Left lung (tissue), 10 donors: Measurements from ENCODE around the gene BMP2K. TPM values are rescaled to one million over a fixed set of nuclear protein-coding genes. Genes with fewer than 3 reads are reported as not detected.
"Not testable (repeated sequence)": the region's sequence is repeated elsewhere in the genome, so short reads cannot be mapped to it uniquely, and the experiment has no call there.

ENCODE experiments used
- ATAC-seq: fragments of 200-7000 bp; cut with Tn5 transposase; one replicate; pipeline ENCODE4 v1.9.1; 2020; ENCODE audit warnings: moderate library complexity
- DNase-seq, 4 donors: peaks; one replicate each; pipeline ENCODE4 v3.0.0-alpha.2; 2013 to 2020
- H3K27ac ChIP-seq, 2 donors: fragments of 200-600 bp; sonication (generic) in 1 of 2; one replicate each; pipeline versions ENCODE4 v1.5.0 to v1.8.0; 2020 to 2021
- H3K27me3 ChIP-seq, 2 donors: fragments of 200-600 bp; sonication (generic) in 1 of 2; one replicate each; pipeline versions ENCODE4 v1.5.0 to v1.8.0; 2020 to 2021
- H3K36me3 ChIP-seq, 2 donors: fragments of 200-600 bp; sonication (generic) in 1 of 2; one replicate each; pipeline versions ENCODE4 v1.5.0 to v1.8.0; 2020 to 2021
- H3K4me1 ChIP-seq, 2 donors: fragments of 200-600 bp; one replicate each; pipeline ENCODE4 v1.8.0; 2021
- H3K4me3 ChIP-seq, 2 donors: fragments of 200-600 bp; sonication (generic) in 1 of 2; one replicate each; pipeline versions ENCODE4 v1.5.0 to v1.8.0; 2020 to 2021; ENCODE audit warnings: mild to moderate bottlenecking in 1 of 2
- H3K9me3 ChIP-seq, 2 donors: fragments of 200-600 bp; sonication (generic) in 1 of 2; one replicate each; pipeline versions ENCODE4 v1.5.0 to v1.8.0; 2020 to 2021
- intact Hi-C, 2 donors: fragments of 100-400 bp; cut with DNase I; formaldehyde crosslinking; loops; one replicate each; pipeline versions ENCODE4 v1.11.2 to v1.14.2; 2022
- polyA plus RNA-seq, 6 donors: library from polyadenylated mRNA; unstranded; fragments of 120-200 nt; gene quantifications; one replicate each; pipeline ENCODE4 v1.2.1, GENCODE V29; 2013; ENCODE audit not compliant: insufficient read length in 6 of 6
- total RNA-seq, 2 donors: library from RNA; stranded (reverse); fragmentation: NEBNext Ultra II Directional; extraction: Animal tissue kit (Norgen Biotek cat#: 25700); gene quantifications; one replicate each; pipeline ENCODE4 v1.2.1, GENCODE V29; 2021
- TF ChIP-seq, protein P1 (sequence below), 2 donors: fragments of 200-600 bp; sonication (generic) in 1 of 2; IDR thresholded peaks; one replicate each; pipeline versions ENCODE4 v1.5.0 to v1.8.0; 2021; ENCODE audit warnings: antibody characterized with exemption in 2 of 2
- donor health status: DM: no; HTN: yes; CAD: no.
- donor health status: DM: no; HTN: no; CAD: no.

BMP2K gene
- total and polyA plus RNA-seq, 8 donors = 23.2 to 67.0 (median 27.1) TPM

DNA sequence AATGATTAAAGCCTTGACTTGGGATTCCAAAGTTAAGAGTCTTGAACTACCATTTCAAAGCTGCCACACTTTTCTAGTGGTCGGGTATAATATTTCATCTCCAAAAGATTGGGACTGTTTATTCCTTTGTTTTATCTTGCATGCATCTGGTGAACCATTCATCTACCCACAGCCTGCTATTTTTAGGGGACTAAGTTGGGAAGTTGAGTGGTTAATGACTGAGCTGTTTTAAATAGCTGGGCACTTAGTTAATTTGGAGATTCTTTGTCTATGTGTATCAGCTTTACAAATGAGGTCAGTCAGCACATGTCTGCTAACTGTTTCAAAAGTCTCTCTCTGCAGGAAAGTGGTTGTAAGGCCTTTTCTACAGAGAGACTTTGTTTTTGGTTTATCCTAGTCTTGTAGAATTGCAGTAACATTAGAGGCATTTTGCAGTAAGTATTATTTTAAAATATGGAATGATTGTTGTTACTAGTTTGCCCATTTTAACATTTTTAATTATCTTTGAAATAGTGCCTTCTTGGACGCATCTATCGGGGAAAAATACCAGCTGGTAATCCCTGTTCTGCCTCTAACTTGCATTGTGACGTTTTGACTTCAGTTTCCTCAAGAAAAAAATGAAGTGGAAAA lies 8.2 kb downstream of the BMP2K start:
- H3K27ac ChIP-seq = peak overlapping the region in 1 of 2 donors; percentile 14
- ATAC-seq = no peak
- no peaks in the 10 kb centered on the region for H3K27me3 ChIP-seq
- DNase-seq = peak in 1 of 4 donors; percentile 13
- intact Hi-C loops = no loop called here
- H3K4me1 ChIP-seq = peaks cover 7 to 42% of the 10 kb centered on the region in 2 donors
- H3K9me3 ChIP-seq = no peaks in the 10 kb centered on the region
- no peak overlapping the region for H3K4me3 ChIP-seq
- TF ChIP-seq, protein P1, sequence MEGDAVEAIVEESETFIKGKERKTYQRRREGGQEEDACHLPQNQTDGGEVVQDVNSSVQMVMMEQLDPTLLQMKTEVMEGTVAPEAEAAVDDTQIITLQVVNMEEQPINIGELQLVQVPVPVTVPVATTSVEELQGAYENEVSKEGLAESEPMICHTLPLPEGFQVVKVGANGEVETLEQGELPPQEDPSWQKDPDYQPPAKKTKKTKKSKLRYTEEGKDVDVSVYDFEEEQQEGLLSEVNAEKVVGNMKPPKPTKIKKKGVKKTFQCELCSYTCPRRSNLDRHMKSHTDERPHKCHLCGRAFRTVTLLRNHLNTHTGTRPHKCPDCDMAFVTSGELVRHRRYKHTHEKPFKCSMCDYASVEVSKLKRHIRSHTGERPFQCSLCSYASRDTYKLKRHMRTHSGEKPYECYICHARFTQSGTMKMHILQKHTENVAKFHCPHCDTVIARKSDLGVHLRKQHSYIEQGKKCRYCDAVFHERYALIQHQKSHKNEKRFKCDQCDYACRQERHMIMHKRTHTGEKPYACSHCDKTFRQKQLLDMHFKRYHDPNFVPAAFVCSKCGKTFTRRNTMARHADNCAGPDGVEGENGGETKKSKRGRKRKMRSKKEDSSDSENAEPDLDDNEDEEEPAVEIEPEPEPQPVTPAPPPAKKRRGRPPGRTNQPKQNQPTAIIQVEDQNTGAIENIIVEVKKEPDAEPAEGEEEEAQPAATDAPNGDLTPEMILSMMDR (IDR thresholded peaks at IDR 0.05) = no peak
- H3K36me3 ChIP-seq = no peaks in the 10 kb centered on the region

DNA sequence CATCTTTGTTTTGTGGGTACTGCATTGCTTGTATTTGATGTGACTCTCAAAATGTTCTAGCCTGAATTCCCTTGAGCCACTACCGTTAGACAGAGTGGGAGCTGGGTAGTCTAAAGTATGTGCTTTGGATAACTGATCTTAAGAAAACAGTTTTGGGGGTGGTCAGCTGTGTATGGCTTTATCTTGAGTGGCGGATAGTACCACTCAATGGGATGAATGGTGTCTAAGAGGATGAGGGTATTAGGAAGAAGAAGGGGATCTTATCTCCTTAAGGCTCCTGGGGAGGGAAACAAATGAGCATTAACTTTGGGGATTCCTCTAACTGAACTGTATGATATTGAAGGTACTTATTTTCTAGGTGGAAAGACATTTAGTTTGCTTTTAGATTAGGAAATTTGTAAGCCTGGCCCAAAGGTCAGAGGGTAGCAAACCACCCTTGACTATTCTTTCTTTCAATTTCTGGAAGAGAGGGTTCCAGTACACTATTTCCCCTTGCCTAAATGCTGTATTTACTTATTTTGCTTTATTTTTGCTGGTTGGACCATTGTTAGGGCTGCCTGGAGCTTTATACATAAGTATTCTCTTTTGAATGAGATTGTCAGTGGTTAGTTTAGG lies 11.3 kb downstream of the BMP2K start:
- H3K4me1 ChIP-seq = peaks cover 0 to 23% of the 10 kb centered on the region in 2 donors
- TF ChIP-seq, protein P1 (IDR thresholded peaks at IDR 0.05) = no peak
- H3K27me3 ChIP-seq = no peaks in the 10 kb centered on the region
- no peaks in the 10 kb centered on the region for H3K9me3 ChIP-seq
- no peak overlapping the region for H3K27ac ChIP-seq
- intact Hi-C loops = no loop called here
- ATAC-seq = no peak
- H3K4me3 ChIP-seq = no peak overlapping the region
- H3K36me3 ChIP-seq = no peaks in the 10 kb centered on the region
- no peak for DNase-seq

DNA sequence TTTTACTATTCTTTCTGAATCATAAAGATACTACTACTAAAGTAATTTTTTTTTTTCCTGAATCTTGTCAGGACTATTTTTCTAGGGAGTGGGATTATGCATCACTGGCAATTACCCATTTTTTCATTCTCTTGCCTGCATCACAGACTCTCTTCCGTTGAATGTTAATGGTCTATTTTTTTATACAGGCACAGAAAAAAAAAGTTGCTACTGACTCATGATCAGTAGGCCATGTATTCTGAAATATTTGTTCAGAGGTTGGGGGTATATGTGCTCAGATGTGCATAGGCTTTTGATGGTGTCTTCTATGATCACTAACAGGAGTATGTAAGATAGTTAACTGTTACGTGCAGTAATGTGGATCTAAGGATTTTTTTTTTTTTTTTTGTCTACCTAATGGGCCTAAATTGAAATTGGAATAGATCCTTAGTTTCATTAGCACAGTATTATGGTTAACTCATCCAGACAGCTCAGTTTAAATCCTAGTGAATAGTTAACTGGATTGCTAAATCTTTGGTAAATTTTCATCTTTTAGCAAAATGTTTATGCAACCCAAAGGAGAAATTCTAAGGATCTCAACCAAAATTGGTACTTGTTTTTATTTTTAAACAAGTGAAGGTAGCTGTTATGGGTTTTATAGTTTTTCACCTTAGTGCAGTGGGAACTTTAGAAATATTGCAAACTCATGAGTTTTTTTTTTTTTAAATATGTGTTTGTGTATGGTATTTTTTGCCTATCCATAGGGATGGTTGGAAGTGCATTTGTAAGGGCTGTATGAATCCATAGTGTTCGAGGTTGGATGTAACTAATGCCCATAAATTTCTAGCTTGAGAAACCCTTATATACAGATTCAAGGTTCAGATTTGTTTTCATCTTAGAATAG lies 12.1 kb downstream of the BMP2K start:
- Histone ChIP-seq H3K27ac (no peak overlapping the region), H3K9me3 (no peaks in the 10 kb centered on the region), H3K4me3 (no peak overlapping the region), H3K4me1 (peaks cover 0 to 17% of the 10 kb centered on the region in 2 donors), H3K36me3 (no peaks in the 10 kb centered on the region), H3K27me3 (no peaks in the 10 kb centered on the region)
- TF ChIP-seq, protein P1 (IDR thresholded peaks at IDR 0.05) = no peak
- intact Hi-C loops = no loop called here
- ATAC-seq = no peak
- DNase-seq = no peak

DNA sequence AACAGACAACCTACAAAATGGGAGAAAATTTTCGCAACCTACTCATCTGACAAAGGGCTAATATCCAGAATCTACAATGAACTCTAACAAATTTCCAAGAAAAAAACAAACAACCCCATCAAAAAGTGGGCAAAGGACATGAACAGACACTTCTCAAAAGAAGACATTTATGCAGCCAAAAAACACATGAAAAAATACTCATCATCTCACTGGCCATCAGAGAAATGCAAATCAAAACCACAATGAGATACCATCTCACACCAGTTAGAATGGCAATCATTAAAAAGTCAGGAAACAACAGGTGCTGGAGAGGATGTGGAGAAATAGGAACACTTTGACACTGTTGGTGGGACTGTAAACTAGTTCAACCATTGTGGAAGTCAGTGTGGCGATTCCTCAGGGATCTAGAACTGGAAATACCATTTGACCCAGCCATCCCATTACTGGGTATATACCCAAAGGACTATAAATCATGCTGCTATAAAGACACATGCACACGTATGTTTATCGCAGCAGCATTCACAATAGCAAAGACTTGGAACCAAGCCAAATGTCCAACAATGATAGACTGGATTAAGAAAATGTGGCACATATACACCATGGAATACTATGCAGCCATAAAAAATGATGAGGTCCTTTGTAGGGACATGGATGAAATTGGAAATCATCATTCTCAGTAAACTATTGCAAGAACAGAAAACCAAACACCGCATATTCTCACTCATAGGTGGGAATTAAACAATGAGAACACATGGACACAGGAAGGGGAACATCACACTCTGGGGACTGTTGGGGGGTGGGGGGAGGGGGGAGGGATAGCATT lies 19.7 kb downstream of the BMP2K start:
- H3K27ac ChIP-seq, H3K36me3 ChIP-seq, intact Hi-C loops, H3K4me3 ChIP-seq, H3K27me3 ChIP-seq, H3K9me3 ChIP-seq, ATAC-seq, H3K4me1 ChIP-seq, DNase-seq: not testable (repeated sequence)

DNA sequence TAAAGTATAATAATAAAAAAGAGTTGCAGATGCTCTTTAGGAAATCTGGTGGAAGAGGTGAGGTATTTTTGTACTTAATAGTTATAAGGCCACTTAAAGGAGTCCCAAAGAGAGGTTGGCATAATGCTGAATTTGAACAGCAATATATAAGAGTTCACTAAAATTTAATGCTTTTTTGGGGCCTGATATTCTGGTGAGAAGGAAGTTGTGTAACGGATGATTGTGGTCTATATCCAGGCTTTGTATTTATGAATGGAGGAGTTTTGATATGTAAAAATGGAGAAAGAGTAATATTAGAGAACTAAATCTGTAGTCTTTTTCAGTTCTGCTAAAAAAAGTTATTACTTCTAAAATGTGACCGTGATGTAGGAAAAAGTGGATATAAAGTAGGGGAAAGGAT lies 20.4 kb downstream of the BMP2K start:
- no peak for ATAC-seq
- no peak overlapping the region for H3K27ac ChIP-seq

More for the DNA sequence above, 20.4 kb downstream of the BMP2K start:
- H3K27me3 ChIP-seq = no peaks in the 10 kb centered on the region
- intact Hi-C loops = no loop called here
- no peaks in the 10 kb centered on the region for H3K36me3 ChIP-seq
- TF ChIP-seq, protein P1 (IDR thresholded peaks at IDR 0.05) = no peak
- no peaks in the 10 kb centered on the region for H3K9me3 ChIP-seq
- H3K4me1 ChIP-seq = peaks cover 3 to 5% of the 10 kb centered on the region in 2 donors
- H3K4me3 ChIP-seq = no peak overlapping the region
- DNase-seq = no peak
